GM13977 (cell line): ENCODE data around the gene TBC1D22A.

Experiments
- DNase-seq: peaks from one replicate; pipeline ENCODE4 v3.0.0; 2012; ENCODE audit warnings: low spot score
- in situ Hi-C: fragments of 300-500 bp; cut with MboI; formaldehyde crosslinking; loops from one replicate; pipeline ENCODE4 v1.12.0; 2022; ENCODE audit warnings: low sequenced_read_pairs, low pct_unique_long_range_greater_than_20kb, mixed read lengths, inconsistent platforms; ENCODE audit not compliant: unreplicated experiment
- TF ChIP-seq, protein P1 (sequence below): IDR thresholded peaks from 2 replicates; pipeline ENCODE4 v1.5.1; 2012; ENCODE audit warnings: mild to moderate bottlenecking, control low read depth; ENCODE audit not compliant: insufficient read depth; ENCODE audit errors: extremely low read depth, missing control alignments

TBC1D22A gene

GRCh38 chr22:47000888-47001287 lies 238.4 kb downstream of the TBC1D22A start:
- peak; percentile 76 for DNase-seq
- TF ChIP-seq, protein P1, sequence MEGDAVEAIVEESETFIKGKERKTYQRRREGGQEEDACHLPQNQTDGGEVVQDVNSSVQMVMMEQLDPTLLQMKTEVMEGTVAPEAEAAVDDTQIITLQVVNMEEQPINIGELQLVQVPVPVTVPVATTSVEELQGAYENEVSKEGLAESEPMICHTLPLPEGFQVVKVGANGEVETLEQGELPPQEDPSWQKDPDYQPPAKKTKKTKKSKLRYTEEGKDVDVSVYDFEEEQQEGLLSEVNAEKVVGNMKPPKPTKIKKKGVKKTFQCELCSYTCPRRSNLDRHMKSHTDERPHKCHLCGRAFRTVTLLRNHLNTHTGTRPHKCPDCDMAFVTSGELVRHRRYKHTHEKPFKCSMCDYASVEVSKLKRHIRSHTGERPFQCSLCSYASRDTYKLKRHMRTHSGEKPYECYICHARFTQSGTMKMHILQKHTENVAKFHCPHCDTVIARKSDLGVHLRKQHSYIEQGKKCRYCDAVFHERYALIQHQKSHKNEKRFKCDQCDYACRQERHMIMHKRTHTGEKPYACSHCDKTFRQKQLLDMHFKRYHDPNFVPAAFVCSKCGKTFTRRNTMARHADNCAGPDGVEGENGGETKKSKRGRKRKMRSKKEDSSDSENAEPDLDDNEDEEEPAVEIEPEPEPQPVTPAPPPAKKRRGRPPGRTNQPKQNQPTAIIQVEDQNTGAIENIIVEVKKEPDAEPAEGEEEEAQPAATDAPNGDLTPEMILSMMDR: no peak
- in situ Hi-C loops: no loop called here

- DNase-seq: peak; percentile 75
- in situ Hi-C loops: no loop called here
- TF ChIP-seq, protein P1: no peak
Observed at GRCh38 chr22:47001288-47001687, 238.8 kb downstream of the TBC1D22A start.

- TF ChIP-seq, protein P1: no peak
- in situ Hi-C loops: no loop called here
- no peak for DNase-seq
Observed at GRCh38 chr22:47002692-47003091, 240.2 kb downstream of the TBC1D22A start.

DNA sequence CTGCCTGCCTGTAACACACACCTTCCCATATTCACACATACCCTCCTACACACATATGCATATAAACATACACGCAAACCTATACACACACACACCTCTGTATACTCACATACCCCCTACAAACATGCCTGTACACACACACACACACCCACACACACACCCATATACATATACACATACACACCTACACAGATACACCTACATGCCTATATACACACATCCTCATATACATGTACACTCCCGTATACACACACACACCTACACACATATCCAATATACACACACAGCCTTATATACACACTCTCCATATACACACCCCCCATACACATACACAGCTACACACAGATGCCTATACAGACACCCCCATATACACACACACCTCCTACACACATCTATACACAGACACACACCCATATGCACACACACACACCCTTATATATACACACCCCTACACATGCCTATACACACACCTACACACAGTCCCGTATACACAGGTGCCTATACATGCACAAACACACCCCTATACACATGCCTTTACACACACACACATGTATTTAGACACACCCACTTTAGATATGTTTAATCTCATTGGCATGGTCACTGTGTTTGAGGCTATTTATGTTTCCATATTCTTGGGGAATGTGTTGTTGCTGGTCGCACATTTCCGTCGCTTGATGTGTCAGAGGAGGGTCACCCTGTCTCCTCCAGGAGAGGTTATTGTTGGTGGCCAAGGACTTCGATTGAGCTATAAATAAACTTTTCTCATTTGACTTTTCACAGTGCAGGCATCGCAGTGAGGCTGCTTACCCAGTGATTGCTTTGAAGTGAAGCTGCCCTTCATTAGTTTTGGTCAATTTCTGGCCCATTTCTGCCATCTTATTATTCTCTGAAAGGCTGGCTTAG lies 243.3 kb downstream of the TBC1D22A start:
- in situ Hi-C loops: no loop called here
- TF ChIP-seq, protein P1: no peak
- DNase-seq: no peak

DNA sequence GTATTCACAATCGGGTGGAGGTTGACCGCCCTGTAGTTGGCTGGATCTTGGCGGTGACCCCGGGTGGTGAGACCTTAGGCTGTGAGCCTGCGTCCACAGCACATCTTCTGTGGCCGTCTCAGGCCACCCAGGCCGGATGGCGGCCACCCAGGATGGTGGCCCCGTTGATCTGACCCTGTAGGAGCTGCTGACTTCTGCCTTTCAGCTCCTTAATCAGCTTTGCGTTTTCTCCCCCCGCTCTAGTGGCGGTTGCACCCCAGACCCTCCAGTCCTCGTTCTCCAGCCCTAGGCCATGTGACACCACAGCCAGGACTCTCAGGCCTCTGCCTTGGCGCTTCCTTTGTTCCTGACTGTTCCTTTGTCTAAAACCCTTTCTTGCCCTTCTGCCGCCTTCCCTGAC lies 244.0 kb downstream of the TBC1D22A start:
- in situ Hi-C loops: no loop called here
- TF ChIP-seq, protein P1: no peak

GRCh38 chr22:47006869-47007268 lies 244.4 kb downstream of the TBC1D22A start:
- in situ Hi-C loops: no loop called here
- no peak for DNase-seq
- TF ChIP-seq, protein P1: no peak

More for the DNA sequence above, 244.0 kb downstream of the TBC1D22A start:
- no peak for DNase-seq
